ENCODE measurements around the gene PPP1R16B. TPM values are rescaled to one million over a fixed set of nuclear protein-coding genes. Genes with fewer than 3 reads are reported as not detected.

Gene PPP1R16B
- total and polyA plus RNA-seq, 5 donors from 2014 or later, result 16.5 to 84.1 (median 25.1) TPM

- H3K27ac ChIP-seq (ENCODE audit: insufficient read depth, low read length, poor library complexity, severe bottlenecking), result peak overlapping the region; percentile 81
- Mint-ChIP-seq H3K4me3 (peak overlapping the region; percentile 68 to 91 (median 88)), H3K27ac (peak overlapping the region; percentile 96 to 98 (median 98)), H3K27me3 (peaks cover 5% of the 10 kb centered on the region), H3K36me3 (peaks cover 3% of the 10 kb centered on the region), H3K4me1 (peaks cover 34 to 94% (median 74%) of the 10 kb centered on the region in 4 donors), H3K9me3 (peaks cover 0 to 1% (median 0%) of the 10 kb centered on the region in 7 donors)
- ATAC-seq (ENCODE audit: low read depth in 2 of 2) (peak; percentile 67 to 75), DNase-seq (peak; percentile 56 to 85 (median 73))
- H3K4me3 ChIP-seq (ENCODE audit: low read depth, low read length), result peak overlapping the region; percentile 71
- H3K36me3 ChIP-seq (ENCODE audit: control insufficient read depth, insufficient read depth, low read length), result no peaks in the 10 kb centered on the region
- H3K4me1 ChIP-seq (ENCODE audit: control insufficient read depth, insufficient read depth, low read length, poor library complexity, severe bottlenecking), result peaks cover 70% of the 10 kb centered on the region
- H3K9me3 ChIP-seq (ENCODE audit: control insufficient read depth in 2 of 2, low read length in 2 of 2), result no peaks in the 10 kb centered on the region
- H3K27me3 ChIP-seq (ENCODE audit: control insufficient read depth, insufficient read depth, low read length), result no peaks in the 10 kb centered on the region
These were observed 67.6 kb downstream of the PPP1R16B start for GRCh38 chr20:38873050-38873581.

- Mint-ChIP-seq H3K4me1 (peaks cover 35 to 92% (median 79%) of the 10 kb centered on the region in 4 donors), H3K9me3 (peaks cover 0 to 1% (median 0%) of the 10 kb centered on the region in 7 donors), H3K4me3 (peak overlapping the region; percentile 68 to 90 (median 87)), H3K27ac (peak overlapping the region; percentile 96 to 98 (median 98)), H3K36me3 (peaks cover 3% of the 10 kb centered on the region), H3K27me3 (peaks cover 5% of the 10 kb centered on the region)
- H3K36me3 ChIP-seq (ENCODE audit: control insufficient read depth, insufficient read depth, low read length), result peaks cover 2% of the 10 kb centered on the region
- peaks cover 70% of the 10 kb centered on the region for H3K4me1 ChIP-seq (ENCODE audit: control insufficient read depth, insufficient read depth, low read length, poor library complexity, severe bottlenecking)
- no peaks in the 10 kb centered on the region for H3K9me3 ChIP-seq (ENCODE audit: control insufficient read depth in 2 of 2, low read length in 2 of 2)
- DNase-seq (peak in 2 of 3 donors; percentile 40 to 66), ATAC-seq (ENCODE audit: low read depth in 2 of 2) (peak; percentile 52 to 58)
- peak overlapping the region; percentile 80 for H3K4me3 ChIP-seq (ENCODE audit: low read depth, low read length)
- peak overlapping the region; percentile 81 for H3K27ac ChIP-seq (ENCODE audit: insufficient read depth, low read length, poor library complexity, severe bottlenecking)
- H3K27me3 ChIP-seq (ENCODE audit: control insufficient read depth, insufficient read depth, low read length), result no peaks in the 10 kb centered on the region
These were observed 69.1 kb downstream of the PPP1R16B start for GRCh38 chr20:38874460-38875174.

GRCh38 chr20:38875175-38875993 lies 69.9 kb downstream of the PPP1R16B start:
- Mint-ChIP-seq H3K9me3 (peaks cover 0 to 1% (median 0%) of the 10 kb centered on the region in 7 donors), H3K27me3 (peaks cover 5% of the 10 kb centered on the region), H3K4me3 (peak overlapping the region; percentile 68 to 90 (median 87)), H3K4me1 (peaks cover 39 to 93% (median 78%) of the 10 kb centered on the region in 4 donors), H3K27ac (peak overlapping the region; percentile 96 to 98 (median 98)), H3K36me3 (peaks cover 3% of the 10 kb centered on the region)
- Histone ChIP-seq H3K36me3 (ENCODE audit: control insufficient read depth, insufficient read depth, low read length) (peaks cover 2% of the 10 kb centered on the region), H3K9me3 (ENCODE audit: control insufficient read depth in 2 of 2, low read length in 2 of 2) (no peaks in the 10 kb centered on the region), H3K27ac (ENCODE audit: insufficient read depth, low read length, poor library complexity, severe bottlenecking) (peak overlapping the region; percentile 81), H3K27me3 (ENCODE audit: control insufficient read depth, insufficient read depth, low read length) (no peaks in the 10 kb centered on the region), H3K4me3 (ENCODE audit: low read depth, low read length) (peak overlapping the region; percentile 80), H3K4me1 (ENCODE audit: control insufficient read depth, insufficient read depth, low read length, poor library complexity, severe bottlenecking) (peaks cover 64% of the 10 kb centered on the region)
- ATAC-seq (ENCODE audit: low read depth in 2 of 2) (peak; percentile 53), DNase-seq (peak; percentile 32 to 82 (median 66))

GRCh38 chr20:38877483-38877882 lies 72.0 kb downstream of the PPP1R16B start:
- H3K4me3 ChIP-seq (ENCODE audit: low read depth, low read length), result no peak overlapping the region
- H3K27ac Mint-ChIP-seq, result peak overlapping the region; percentile 1 to 86 (median 51)
- H3K27ac ChIP-seq (ENCODE audit: insufficient read depth, low read length, poor library complexity, severe bottlenecking), result no peak overlapping the region
- peaks cover 39 to 94% (median 78%) of the 10 kb centered on the region in 4 donors for H3K4me1 Mint-ChIP-seq
- DNase-seq (no peak), ATAC-seq (ENCODE audit: low read depth in 2 of 2) (no peak)
- H3K27me3 ChIP-seq (ENCODE audit: control insufficient read depth, insufficient read depth, low read length), result no peaks in the 10 kb centered on the region
- H3K9me3 ChIP-seq (ENCODE audit: control insufficient read depth in 2 of 2, low read length in 2 of 2), result no peaks in the 10 kb centered on the region
- H3K9me3 Mint-ChIP-seq, result peaks cover 0 to 2% (median 0%) of the 10 kb centered on the region in 7 donors
- H3K36me3 Mint-ChIP-seq, result peaks cover 5% of the 10 kb centered on the region
- peaks cover 2% of the 10 kb centered on the region for H3K36me3 ChIP-seq (ENCODE audit: control insufficient read depth, insufficient read depth, low read length)
- H3K27me3 Mint-ChIP-seq, result no peaks in the 10 kb centered on the region
- peak overlapping the region in 1 of 4 donors; percentile 47 for H3K4me3 Mint-ChIP-seq
- H3K4me1 ChIP-seq (ENCODE audit: control insufficient read depth, insufficient read depth, low read length, poor library complexity, severe bottlenecking), result peaks cover 59% of the 10 kb centered on the region

GRCh38 chr20:38878866-38879265 lies 73.4 kb downstream of the PPP1R16B start:
- Mint-ChIP-seq H3K9me3 (peaks cover 0 to 2% (median 0%) of the 10 kb centered on the region in 7 donors), H3K4me1 (peaks cover 28 to 91% (median 73%) of the 10 kb centered on the region in 4 donors), H3K4me3 (peak overlapping the region in 1 of 4 donors; percentile 5), H3K27ac (peak overlapping the region; percentile 80 to 88 (median 86)), H3K36me3 (peaks cover 9% of the 10 kb centered on the region), H3K27me3 (no peaks in the 10 kb centered on the region)
- no peaks in the 10 kb centered on the region for H3K27me3 ChIP-seq (ENCODE audit: control insufficient read depth, insufficient read depth, low read length)
- no peak overlapping the region for H3K4me3 ChIP-seq (ENCODE audit: low read depth, low read length)
- no peaks in the 10 kb centered on the region for H3K9me3 ChIP-seq (ENCODE audit: control insufficient read depth in 2 of 2, low read length in 2 of 2)
- peaks cover 51% of the 10 kb centered on the region for H3K4me1 ChIP-seq (ENCODE audit: control insufficient read depth, insufficient read depth, low read length, poor library complexity, severe bottlenecking)
- peaks cover 2% of the 10 kb centered on the region for H3K36me3 ChIP-seq (ENCODE audit: control insufficient read depth, insufficient read depth, low read length)
- H3K27ac ChIP-seq (ENCODE audit: insufficient read depth, low read length, poor library complexity, severe bottlenecking), result no peak overlapping the region
- ATAC-seq (ENCODE audit: low read depth in 2 of 2) (no peak), DNase-seq (no peak)

- Mint-ChIP-seq H3K9me3 (peaks cover 0 to 2% (median 0%) of the 10 kb centered on the region in 7 donors), H3K4me3 (peak overlapping the region in 1 of 4 donors; percentile 49), H3K27ac (peak overlapping the region in 2 of 3 donors; percentile 20 to 90), H3K27me3 (no peaks in the 10 kb centered on the region), H3K4me1 (peaks cover 21 to 78% (median 54%) of the 10 kb centered on the region in 4 donors), H3K36me3 (peaks cover 9% of the 10 kb centered on the region)
- no peak overlapping the region for H3K27ac ChIP-seq (ENCODE audit: insufficient read depth, low read length, poor library complexity, severe bottlenecking)
- H3K9me3 ChIP-seq (ENCODE audit: control insufficient read depth in 2 of 2, low read length in 2 of 2), result no peaks in the 10 kb centered on the region
- DNase-seq (no peak), ATAC-seq (ENCODE audit: low read depth in 2 of 2) (no peak)
- H3K36me3 ChIP-seq (ENCODE audit: control insufficient read depth, insufficient read depth, low read length), result peaks cover 2% of the 10 kb centered on the region
- no peaks in the 10 kb centered on the region for H3K27me3 ChIP-seq (ENCODE audit: control insufficient read depth, insufficient read depth, low read length)
- H3K4me1 ChIP-seq (ENCODE audit: control insufficient read depth, insufficient read depth, low read length, poor library complexity, severe bottlenecking), result peaks cover 28% of the 10 kb centered on the region
- H3K4me3 ChIP-seq (ENCODE audit: low read depth, low read length), result no peak overlapping the region
These were observed 75.6 kb downstream of the PPP1R16B start for GRCh38 chr20:38880952-38881735.

Data from CD4-positive, CD25-positive, alpha-beta regulatory T cell (primary cell).